Natural killer cell (primary cell): Measurements from ENCODE around the gene GRHPR. TPM values are rescaled to one million over a fixed set of nuclear protein-coding genes. Genes with fewer than 3 reads are reported as not detected.

Source experiments
- ATAC-seq, 3 donors: fragments of 150-1000 bp in 2 of 3; fragments of 200-7000 bp in 1 of 3; cut with Tn5 transposase; 1 replicate in 1 of 3; 2 replicates in 2 of 3; pipeline ENCODE4 v1.10.0; 2021; ENCODE audit warnings: mild to moderate bottlenecking in 2 of 3, moderate library complexity in 2 of 3
- DNase-seq, 2 donors: peaks; one replicate each; pipeline versions ENCODE4 v3.0.0 to v3.0.0-alpha.2; 2013 to 2021; ENCODE audit warnings: mixed read lengths in 1 of 2
- H3K27ac ChIP-seq: one replicate; pipeline ENCODE4 v1.5.1; 2013; ENCODE audit warnings: mild to moderate bottlenecking, low read length
- H3K27me3 ChIP-seq: one replicate; pipeline ENCODE4 v1.6.1; 2013; ENCODE audit warnings: low read length; ENCODE audit not compliant: control insufficient read depth, insufficient read depth
- H3K36me3 ChIP-seq: one replicate; pipeline ENCODE4 v1.6.1; 2013; ENCODE audit warnings: low read length; ENCODE audit not compliant: control insufficient read depth, insufficient read depth
- H3K4me1 ChIP-seq: one replicate; pipeline ENCODE4 v1.6.1; 2013; ENCODE audit warnings: low read length; ENCODE audit not compliant: control insufficient read depth, insufficient read depth
- H3K4me3 ChIP-seq: one replicate; pipeline ENCODE4 v1.5.1; 2013; ENCODE audit warnings: low read length
- H3K9me3 ChIP-seq: one replicate; pipeline ENCODE4 v1.6.1; 2013; ENCODE audit warnings: low read length; ENCODE audit not compliant: control insufficient read depth, insufficient read depth
- H3K27ac Mint-ChIP-seq, 2 donors: one replicate each; pipeline ENCODE4 v1.8.0; 2022; ENCODE audit warnings: mild to moderate bottlenecking in 2 of 2, mixed read lengths in 2 of 2, moderate library complexity in 1 of 2
- H3K27me3 Mint-ChIP-seq, 2 donors: one replicate each; pipeline ENCODE4 v1.8.0; 2022; ENCODE audit warnings: low read depth in 2 of 2, mixed read lengths in 2 of 2
- H3K36me3 Mint-ChIP-seq: one replicate; pipeline ENCODE4 v1.8.0; 2022; ENCODE audit warnings: mixed read lengths
- H3K4me1 Mint-ChIP-seq, 2 donors: one replicate each; pipeline ENCODE4 v1.8.0; 2022; ENCODE audit warnings: mixed read lengths in 2 of 2
- H3K4me3 Mint-ChIP-seq: one replicate; pipeline ENCODE4 v1.8.0; 2022; ENCODE audit warnings: mild to moderate bottlenecking, moderate library complexity, mixed read lengths
- H3K9me3 Mint-ChIP-seq, 2 donors: one replicate each; pipeline ENCODE4 v1.8.0; 2022; ENCODE audit warnings: mixed read lengths in 2 of 2
- CTCF ChIP-seq: fragments of 200-600 bp; IDR thresholded peaks from one replicate; pipeline ENCODE4 v1.8.0; 2022; ENCODE audit warnings: antibody characterized with exemption
- WGBS: methylation state at CpG from one replicate; pipeline ENCODE4 v1.1.7; 2013; ENCODE audit warnings: missing lambda C conversion rate; ENCODE audit not compliant: insufficient coverage; 5-methylcytosine and 5-hydroxymethylcytosine counted together
- intact Hi-C: fragments of 100-400 bp; cut with micrococcal nuclease; formaldehyde crosslinking; loops from one replicate; pipeline ENCODE4 v1.14.2; 2022
- total RNA-seq, 4 donors: library from RNA; stranded (reverse); fragments of 120-200 nt in 1 of 4; gene quantifications; one replicate each; pipeline versions ENCODE4 v1.2.3 to v1.2.4, GENCODE V29; 2013 to 2022

GRHPR gene
- total RNA-seq, 3 donors from 2014 or later (not counting 1 experiment from before 2014, with no cell fraction given) = 38.1 to 55.6 (median 41.1) TPM

DNA sequence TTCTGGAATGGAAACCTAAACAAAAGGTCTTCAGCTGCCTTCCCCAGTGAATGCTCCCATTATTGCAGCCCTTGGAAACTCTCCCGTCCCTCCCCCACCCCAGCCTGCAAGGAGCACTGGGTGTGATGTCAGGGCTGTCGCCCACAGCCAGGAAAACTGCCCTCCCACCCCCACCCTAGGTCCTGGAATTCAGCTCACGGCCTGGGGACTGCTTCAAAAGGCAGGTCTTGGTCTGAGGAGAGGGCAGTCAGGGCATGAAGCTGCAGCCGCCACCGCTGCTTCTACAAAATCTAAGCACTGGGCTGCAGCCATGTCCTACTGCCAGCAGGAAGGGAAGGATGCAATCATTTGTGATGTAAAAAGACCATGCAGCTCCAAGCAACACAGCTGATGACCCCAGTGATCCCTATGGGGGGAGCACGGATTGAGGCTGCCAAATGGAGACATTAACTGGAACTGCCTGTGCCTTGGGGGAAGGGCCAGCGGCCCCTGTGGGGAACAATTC is 11.4 kb downstream of the GRHPR start:
- no peak for TF ChIP-seq CTCF
- no peaks in the 10 kb centered on the region for H3K36me3 Mint-ChIP-seq
- no peak for ATAC-seq

DNA sequence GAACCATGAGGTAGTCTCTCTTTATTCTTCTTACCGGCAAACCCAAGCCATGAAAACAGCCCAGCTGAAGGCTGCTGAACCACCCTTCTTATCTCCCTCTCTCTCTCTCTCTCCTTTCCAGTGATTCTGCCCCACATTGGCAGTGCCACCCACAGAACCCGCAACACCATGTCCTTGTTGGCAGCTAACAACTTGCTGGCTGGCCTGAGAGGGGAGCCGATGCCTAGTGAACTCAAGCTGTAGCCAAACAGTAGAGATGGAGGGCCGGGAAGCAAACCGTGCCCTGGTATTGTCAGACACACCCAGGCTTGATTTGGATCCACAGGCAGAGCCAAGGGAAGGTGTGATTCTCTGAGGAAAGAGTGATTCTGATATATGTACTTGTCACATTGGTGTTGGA is 14.0 kb downstream of the GRHPR start:
- intact Hi-C loops = no loop called here
- Mint-ChIP-seq H3K36me3 (no peaks in the 10 kb centered on the region), H3K4me3 (no peak overlapping the region), H3K27ac (no peak overlapping the region), H3K9me3 (no peaks in the 10 kb centered on the region), H3K4me1 (peaks cover 5 to 7% of the 10 kb centered on the region in 2 donors), H3K27me3 (no peaks in the 10 kb centered on the region)
- Histone ChIP-seq H3K9me3 (no peaks in the 10 kb centered on the region), H3K27me3 (no peaks in the 10 kb centered on the region), H3K4me3 (no peak overlapping the region), H3K27ac (no peak overlapping the region), H3K36me3 (peaks cover 50% of the 10 kb centered on the region), H3K4me1 (peaks cover 9% of the 10 kb centered on the region)
- no peak for TF ChIP-seq CTCF
- no peak for DNase-seq
- WGBS = 98% methylated on average over 5 of the region's 5 CpGs
- no peak for ATAC-seq

More for the DNA sequence above, 11.4 kb downstream of the GRHPR start:
- intact Hi-C loops = no loop called here
- Mint-ChIP-seq H3K9me3 (no peaks in the 10 kb centered on the region), H3K4me3 (no peak overlapping the region), H3K4me1 (peaks cover 5 to 7% of the 10 kb centered on the region in 2 donors), H3K27ac (no peak overlapping the region), H3K27me3 (no peaks in the 10 kb centered on the region)
- Histone ChIP-seq H3K27me3 (no peaks in the 10 kb centered on the region), H3K4me1 (peaks cover 9% of the 10 kb centered on the region), H3K36me3 (peaks cover 40% of the 10 kb centered on the region), H3K27ac (no peak overlapping the region), H3K9me3 (no peaks in the 10 kb centered on the region), H3K4me3 (no peak overlapping the region)
- WGBS = 97% methylated on average over 6 of the region's 7 CpGs
- no peak for DNase-seq

DNA sequence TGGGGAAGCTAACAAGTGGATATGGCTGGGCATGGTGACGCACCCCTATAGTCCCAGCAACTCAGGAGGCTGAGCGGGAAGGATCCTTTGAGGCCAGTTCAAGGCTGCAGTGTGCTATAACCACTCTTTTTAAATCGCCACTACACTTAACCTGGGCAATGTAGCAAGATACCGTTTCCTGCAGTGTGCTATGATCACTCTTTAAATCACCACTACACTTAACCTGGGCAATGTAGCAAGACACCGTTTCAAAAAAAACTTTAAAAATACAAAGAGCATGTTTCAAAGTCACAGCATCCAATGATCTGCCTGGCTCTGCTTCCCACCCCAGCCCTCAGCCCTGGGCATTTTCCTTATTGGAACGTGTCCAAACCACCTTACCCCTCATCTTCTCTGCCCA is 14.5 kb downstream of the GRHPR start:
- Histone ChIP-seq H3K4me3 (no peak overlapping the region), H3K4me1 (peaks cover 9% of the 10 kb centered on the region), H3K9me3 (no peaks in the 10 kb centered on the region), H3K27ac (no peak overlapping the region), H3K36me3 (peaks cover 53% of the 10 kb centered on the region), H3K27me3 (no peaks in the 10 kb centered on the region)
- DNase-seq (no peak), ATAC-seq (no peak)
- no peak for TF ChIP-seq CTCF
- H3K4me1 Mint-ChIP-seq = peaks cover 5 to 7% of the 10 kb centered on the region in 2 donors
- H3K4me3 Mint-ChIP-seq = no peak overlapping the region
- no peak overlapping the region for H3K27ac Mint-ChIP-seq
- H3K9me3 Mint-ChIP-seq = no peaks in the 10 kb centered on the region
- 94% methylated on average over 6 of the region's 6 CpGs for WGBS
- no peaks in the 10 kb centered on the region for H3K36me3 Mint-ChIP-seq
- H3K27me3 Mint-ChIP-seq = no peaks in the 10 kb centered on the region
- intact Hi-C loops = no loop called here

- H3K36me3 Mint-ChIP-seq = no peaks in the 10 kb centered on the region
- no peaks in the 10 kb centered on the region for H3K27me3 ChIP-seq
- DNase-seq = no peak
- peaks cover 59% of the 10 kb centered on the region for H3K36me3 ChIP-seq
- H3K27me3 Mint-ChIP-seq = no peaks in the 10 kb centered on the region
- WGBS = 97% methylated on average over 4 of the region's 4 CpGs
- no peak overlapping the region for H3K27ac ChIP-seq
- no peak for TF ChIP-seq CTCF
- no peak for ATAC-seq
- intact Hi-C loops = no loop called here
- H3K4me3 Mint-ChIP-seq = no peak overlapping the region
- peaks cover 5% of the 10 kb centered on the region for H3K4me1 ChIP-seq
- H3K4me1 Mint-ChIP-seq = peaks cover 4 to 5% of the 10 kb centered on the region in 2 donors
- no peak overlapping the region for H3K4me3 ChIP-seq
- no peaks in the 10 kb centered on the region for H3K9me3 ChIP-seq
- no peak overlapping the region for H3K27ac Mint-ChIP-seq
- H3K9me3 Mint-ChIP-seq = no peaks in the 10 kb centered on the region
Measured at GRCh38 chr9:37437621-37438020, 15.1 kb downstream of the GRHPR start.
